Gastrocnemius medialis (tissue), 4 donors: Measurements from ENCODE around the gene ZNF777. TPM values are rescaled to one million over a fixed set of nuclear protein-coding genes. Genes with fewer than 3 reads are reported as not detected.
"Not testable (repeated sequence)": the region's sequence is repeated elsewhere in the genome, so short reads cannot be mapped to it uniquely, and the experiment has no call there.

Source experiments
- ATAC-seq, 2 donors: fragments of 150-250 bp; one replicate each; pipeline ENCODE4 v1.9.1; 2016
- DNase-seq, 2 donors: peaks; one replicate each; pipeline ENCODE4 v3.0.0-alpha.2; 2019
- H3K27ac ChIP-seq, 4 donors: fragments of 200-600 bp; sonication (generic); 1 replicate in 1 of 4; 2 replicates in 3 of 4; pipeline ENCODE4 v1.5.1; 2016 to 2018; ENCODE audit warnings: mild to moderate bottlenecking in 2 of 4, moderate library complexity in 1 of 4
- H3K27me3 ChIP-seq, 3 donors: fragments of 200-600 bp; sonication (generic) in 2 of 3; 1 replicate in 1 of 3; 2 replicates in 2 of 3; pipeline versions ENCODE4 v1.5.1 to v1.6.0; 2016 to 2019; ENCODE audit warnings: mild to moderate bottlenecking in 1 of 3, moderate library complexity in 1 of 3
- H3K36me3 ChIP-seq, 2 donors: fragments of 200-600 bp; sonication (generic) in 1 of 2; one replicate each; pipeline ENCODE4 v1.5.1; 2017 to 2018
- H3K4me1 ChIP-seq, 2 donors: fragments of 200-600 bp; sonication (generic) in 1 of 2; one replicate each; pipeline ENCODE4 v1.5.1; 2016 to 2017; ENCODE audit warnings: mild to moderate bottlenecking in 2 of 2
- H3K4me3 ChIP-seq, 4 donors: fragments of 200-600 bp; sonication (generic) in 3 of 4; 1 replicate in 1 of 4; 2 replicates in 3 of 4; pipeline ENCODE4 v1.5.1; 2016 to 2019; ENCODE audit warnings: mild to moderate bottlenecking in 2 of 4
- H3K9me3 ChIP-seq, 3 donors: fragments of 200-600 bp; sonication (generic) in 2 of 3; 1 replicate in 1 of 3; 2 replicates in 2 of 3; pipeline ENCODE4 v1.5.1; 2016 to 2019
- POLR2A ChIP-seq, 2 donors: fragments of 450-650 bp; IDR thresholded peaks; one replicate each; pipeline ENCODE4 v1.6.1; 2017; ENCODE audit warnings: antibody characterized with exemption in 2 of 2, mild to moderate bottlenecking in 2 of 2, moderate library complexity in 2 of 2
- in situ Hi-C, 4 donors: fragments of 200-750 bp; cut with MboI; loops; one replicate each; pipeline versions ENCODE4 v1.15.0 to v1.8.0; 2017; ENCODE audit warnings: low sequenced_read_pairs in 4 of 4
- intact Hi-C: fragments of 100-400 bp; cut with DNase I; formaldehyde crosslinking; loops from one replicate; pipeline ENCODE4 v1.15.1; 2023; ENCODE audit warnings: low total_unique reads
- total RNA-seq, 4 donors: library from RNA; depleted of rRNA; stranded (reverse); fragments of >200 nt; gene quantifications; one replicate each; pipeline versions ENCODE4 v1.1.0 to v1.2.3, GENCODE V29; 2016
- TF ChIP-seq, protein P1 (sequence below), 5 experiments: fragments of 450-650 bp in 3 of 5; fragments of 200-600 bp in 2 of 5; sonication (generic) in 2 of 5; IDR thresholded peaks in 4 of 5; conservative IDR thresholded peaks in 1 of 5; 1 replicate in 4 of 5; 2 replicates in 1 of 5; pipeline ENCODE4 v1.5.1; 2016 to 2019; ENCODE audit warnings: antibody characterized with exemption in 5 of 5, mild to moderate bottlenecking in 3 of 5, moderate library complexity in 3 of 5

ZNF777 gene
- total RNA-seq, 4 donors from 2014 or later: 7.6 to 17.6 (median 15.1) TPM

DNA sequence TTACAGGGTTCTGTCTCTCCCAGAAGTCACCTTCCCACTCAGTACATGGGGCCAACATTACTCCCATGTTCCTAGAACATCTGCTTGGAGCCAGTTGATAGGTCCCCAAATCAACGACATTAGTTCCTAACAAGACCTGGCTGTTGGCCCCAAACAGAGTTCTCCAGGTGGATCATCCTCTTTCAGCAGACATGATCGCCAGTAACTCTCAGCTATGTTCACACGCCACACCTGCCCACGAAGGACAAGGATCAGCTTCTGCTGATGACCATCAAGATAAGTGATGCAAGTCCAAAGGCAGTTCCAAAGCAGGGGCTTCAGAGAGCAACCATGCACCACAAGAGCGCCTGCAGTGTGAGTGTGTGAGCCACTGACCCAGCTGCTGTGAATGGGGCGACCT lies 11.0 kb downstream of the ZNF777 start:
- intact Hi-C loops: no loop called here
- DNase-seq: no peak

DNA sequence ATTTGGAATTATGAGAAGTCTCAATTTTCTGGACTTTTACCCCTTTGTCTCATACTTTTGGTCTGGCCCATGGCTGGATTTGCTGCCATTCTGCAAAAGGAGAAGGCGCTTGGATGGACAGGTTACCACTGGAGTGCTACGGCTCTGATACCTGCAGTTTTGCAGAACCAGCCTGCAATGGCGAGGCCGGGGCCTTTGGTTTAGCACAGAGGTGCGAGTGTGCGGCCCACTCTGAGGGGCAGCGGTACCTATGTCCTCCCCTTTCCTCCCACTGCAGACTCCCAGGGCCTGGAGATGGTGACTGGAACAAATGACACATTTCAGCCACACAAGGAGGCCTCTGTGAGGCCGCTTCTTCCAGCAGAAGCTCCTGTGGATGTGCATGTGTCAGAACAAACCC lies 11.9 kb downstream of the ZNF777 start:
- in situ Hi-C loops: no loop called here
- Histone ChIP-seq H3K36me3 (peaks cover 0 to 74% of the 10 kb centered on the region in 2 donors), H3K4me3 (no peak overlapping the region), H3K4me1 (no peaks in the 10 kb centered on the region), H3K27me3 (no peaks in the 10 kb centered on the region), H3K27ac (no peak overlapping the region), H3K9me3 (no peaks in the 10 kb centered on the region)
- DNase-seq (no peak), ATAC-seq (no peak)
- intact Hi-C loops: no loop called here
- TF ChIP-seq, protein P1, sequence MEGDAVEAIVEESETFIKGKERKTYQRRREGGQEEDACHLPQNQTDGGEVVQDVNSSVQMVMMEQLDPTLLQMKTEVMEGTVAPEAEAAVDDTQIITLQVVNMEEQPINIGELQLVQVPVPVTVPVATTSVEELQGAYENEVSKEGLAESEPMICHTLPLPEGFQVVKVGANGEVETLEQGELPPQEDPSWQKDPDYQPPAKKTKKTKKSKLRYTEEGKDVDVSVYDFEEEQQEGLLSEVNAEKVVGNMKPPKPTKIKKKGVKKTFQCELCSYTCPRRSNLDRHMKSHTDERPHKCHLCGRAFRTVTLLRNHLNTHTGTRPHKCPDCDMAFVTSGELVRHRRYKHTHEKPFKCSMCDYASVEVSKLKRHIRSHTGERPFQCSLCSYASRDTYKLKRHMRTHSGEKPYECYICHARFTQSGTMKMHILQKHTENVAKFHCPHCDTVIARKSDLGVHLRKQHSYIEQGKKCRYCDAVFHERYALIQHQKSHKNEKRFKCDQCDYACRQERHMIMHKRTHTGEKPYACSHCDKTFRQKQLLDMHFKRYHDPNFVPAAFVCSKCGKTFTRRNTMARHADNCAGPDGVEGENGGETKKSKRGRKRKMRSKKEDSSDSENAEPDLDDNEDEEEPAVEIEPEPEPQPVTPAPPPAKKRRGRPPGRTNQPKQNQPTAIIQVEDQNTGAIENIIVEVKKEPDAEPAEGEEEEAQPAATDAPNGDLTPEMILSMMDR (IDR thresholded peaks at IDR 0.05 in 4 of 5, conservative IDR thresholded peaks at IDR 0.05 in 1 of 5): no peak
- TF ChIP-seq POLR2A (IDR thresholded peaks at IDR 0.05): no peak

More for the DNA sequence above, 11.0 kb downstream of the ZNF777 start:
- TF ChIP-seq POLR2A (IDR thresholded peaks at IDR 0.05): no peak
- TF ChIP-seq, protein P1 (IDR thresholded peaks at IDR 0.05 in 4 of 5, conservative IDR thresholded peaks at IDR 0.05 in 1 of 5): no peak
- H3K4me3 ChIP-seq: no peak overlapping the region
- H3K4me1 ChIP-seq: no peaks in the 10 kb centered on the region
- H3K9me3 ChIP-seq: no peaks in the 10 kb centered on the region
- H3K27ac ChIP-seq: no peak overlapping the region
- H3K36me3 ChIP-seq: peaks cover 0 to 82% of the 10 kb centered on the region in 2 donors
- H3K27me3 ChIP-seq: no peaks in the 10 kb centered on the region
- no peak for ATAC-seq
- in situ Hi-C loops: no loop called here

DNA sequence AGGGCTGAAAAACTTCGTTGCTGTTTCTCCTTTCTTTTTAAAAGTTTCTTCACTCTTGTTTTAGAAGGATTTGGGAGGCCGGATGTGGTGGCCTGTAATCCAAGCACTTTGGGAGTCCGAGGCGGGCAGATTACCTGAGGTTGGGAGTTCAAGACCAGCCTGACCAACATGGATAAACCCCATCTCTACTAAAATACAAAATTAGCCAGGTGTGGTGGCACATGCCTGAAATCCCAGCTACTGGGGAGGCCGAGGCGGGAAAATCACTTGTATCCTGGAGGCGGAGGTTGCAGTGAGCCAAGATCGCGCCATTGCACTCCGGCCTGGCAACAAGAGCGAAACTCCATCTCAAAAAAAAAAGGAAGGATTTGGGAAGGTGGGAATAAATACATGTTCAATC lies 14.8 kb downstream of the ZNF777 start:
- DNase-seq, H3K4me1 ChIP-seq, H3K27ac ChIP-seq, H3K27me3 ChIP-seq, intact Hi-C loops, H3K9me3 ChIP-seq, H3K4me3 ChIP-seq, in situ Hi-C loops, ATAC-seq: not testable (repeated sequence)
- peaks cover 0 to 59% of the 10 kb centered on the region in 2 donors for H3K36me3 ChIP-seq

DNA sequence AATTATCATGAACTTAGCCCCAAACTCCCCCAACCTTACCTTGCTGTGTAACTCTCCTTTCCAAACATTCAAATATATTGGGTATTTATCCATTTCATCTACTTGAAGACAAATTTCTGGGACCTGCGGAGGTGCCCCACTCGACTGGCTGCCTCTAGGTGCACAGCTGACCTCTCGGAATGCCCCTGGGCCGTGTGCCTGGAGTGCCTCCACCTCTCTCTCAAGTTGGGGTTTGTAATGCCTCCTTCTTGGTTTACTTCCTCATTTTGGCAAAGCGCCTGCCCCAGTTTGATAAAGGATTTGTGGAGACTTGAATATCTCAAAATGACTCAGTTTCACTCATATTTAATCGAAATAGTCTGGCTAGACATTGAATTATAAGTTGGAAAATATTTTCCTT lies 16.6 kb downstream of the ZNF777 start:
- TF ChIP-seq, protein P1 (IDR thresholded peaks at IDR 0.05 in 4 of 5, conservative IDR thresholded peaks at IDR 0.05 in 1 of 5): no peak
- Histone ChIP-seq H3K4me3 (no peak overlapping the region), H3K4me1 (no peaks in the 10 kb centered on the region), H3K9me3 (no peaks in the 10 kb centered on the region), H3K27ac (no peak overlapping the region), H3K27me3 (no peaks in the 10 kb centered on the region), H3K36me3 (peaks cover 0 to 42% of the 10 kb centered on the region in 2 donors)
- no peak for ATAC-seq
- DNase-seq: no peak
- intact Hi-C loops (no loop called here), in situ Hi-C loops (no loop called here)

DNA sequence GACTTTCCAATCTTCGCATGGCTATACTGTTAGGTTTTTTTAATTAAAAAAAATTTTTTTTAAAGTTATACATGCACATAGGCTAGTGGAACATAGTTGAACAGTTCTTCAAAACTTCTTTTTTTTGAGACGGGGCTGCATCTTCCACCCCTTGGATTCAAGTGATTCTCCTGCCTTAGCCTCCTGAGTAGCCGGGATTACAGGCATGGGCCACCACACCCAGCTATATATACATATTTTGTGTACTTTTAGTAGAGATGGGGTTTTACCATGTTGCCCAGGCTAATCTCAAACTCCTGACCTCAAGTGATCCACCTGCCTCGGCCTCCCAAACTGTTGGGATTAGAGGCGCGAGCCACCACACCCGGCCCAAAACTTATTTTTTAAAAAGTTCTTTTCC lies 17.3 kb downstream of the ZNF777 start:
- Histone ChIP-seq H3K27ac (no peak overlapping the region), H3K4me3 (no peak overlapping the region), H3K4me1 (no peaks in the 10 kb centered on the region), H3K36me3 (peaks cover 0 to 34% of the 10 kb centered on the region in 2 donors), H3K27me3 (no peaks in the 10 kb centered on the region), H3K9me3 (no peaks in the 10 kb centered on the region)
- DNase-seq (no peak), ATAC-seq (no peak)
- intact Hi-C loops (no loop called here), in situ Hi-C loops (no loop called here)
- TF ChIP-seq, protein P1 (IDR thresholded peaks at IDR 0.05 in 4 of 5, conservative IDR thresholded peaks at IDR 0.05 in 1 of 5): no peak
- no peak for TF ChIP-seq POLR2A (IDR thresholded peaks at IDR 0.05)
